Activated CD8-positive, alpha-beta memory T cell treated with anti-CD3 and anti-CD28 coated beads for 36 hours (primary cell): ENCODE data around the gene CHPF2. TPM values are rescaled to one million over a fixed set of nuclear protein-coding genes. Genes with fewer than 3 reads are reported as not detected.

ENCODE experiments used
- CTCF ChIA-PET: fragments of 350-600 bp; sonication (Branson Sonifier 250); formaldehyde crosslinking; loops from one replicate; lab custom pipeline; 2021; ENCODE audit warnings: antibody characterized with exemption; lab: Charles Lee
- POLR2A ChIA-PET: fragments of 350-600 bp; sonication (Branson Sonifier 250); formaldehyde crosslinking; loops from one replicate; lab custom pipeline; 2021; ENCODE audit warnings: antibody characterized with exemption; lab: Charles Lee
- total RNA-seq, 2 experiments: library from RNA; stranded (reverse); gene quantifications; one replicate each; pipeline ENCODE4 v1.2.3, GENCODE V29; 2021

The CHPF2 gene
- total RNA-seq, 2 experiments from 2014 or later = 34.4 to 35.0 TPM

- ChIA-PET POLR2A (interaction anchor here (1.9 to 2.0 kb wide), 2 partner anchors 9 to 15 kb away, joined by 7 to 9 read pairs; partner anchors contain the start of genes ABCF2 and CHPF2), CTCF (interaction anchor here (0.6 to 3.4 kb wide), 7 partner anchors 9 to 118 kb away, joined by 3 to 30 read pairs (median 4); partner anchors contain the start of genes ABCF2 and GBX1)
Measured at GRCh38 chr7:151242159-151243044, 10.1 kb downstream of the CHPF2 start.

GRCh38 chr7:151243045-151243349 lies 10.7 kb downstream of the CHPF2 start:
- ChIA-PET POLR2A (interaction anchor here (1.9 to 2.0 kb wide), 2 partner anchors 10 to 16 kb away, joined by 7 to 9 read pairs; partner anchors contain the start of genes ABCF2 and CHPF2), CTCF (interaction anchor here (0.6 to 3.4 kb wide), 6 partner anchors 14 to 119 kb away, joined by 3 to 30 read pairs (median 4); partner anchors contain the start of genes ABCF2 and GBX1)

- CTCF ChIA-PET = interaction anchor here (0.6 to 3.4 kb wide), 19 partner anchors 9 to 1503 kb away, joined by 3 to 30 read pairs (median 4); partner anchors contain the start of genes ABCF2 and GBX1
- POLR2A ChIA-PET = interaction anchor here (1.9 to 2.0 kb wide), 2 partner anchors 11 to 17 kb away, joined by 7 to 9 read pairs; partner anchors contain the start of genes ABCF2 and CHPF2
Measured at GRCh38 chr7:151243408-151244195, 11.3 kb downstream of the CHPF2 start.

GRCh38 chr7:151244196-151244840 lies 12.0 kb downstream of the CHPF2 start:
- POLR2A ChIA-PET = interaction anchor here (1.9 to 2.0 kb wide), 2 partner anchors 11 to 17 kb away, joined by 7 to 9 read pairs; partner anchors contain the start of genes ABCF2 and CHPF2

GRCh38 chr7:151244841-151245346 lies 12.6 kb downstream of the CHPF2 start:
- CTCF ChIA-PET = interaction anchor here (0.7 to 3.4 kb wide), 16 partner anchors 9 to 270 kb away, joined by 3 to 30 read pairs (median 4); partner anchors contain the start of genes ABCF2 and CHPF2
- POLR2A ChIA-PET = interaction anchor here (2.0 kb wide), 1 partner anchor 12 kb away, joined by 9 read pairs; the partner anchor contains the start of gene CHPF2

More at GRCh38 chr7:151244196-151244840, 12.0 kb downstream of the CHPF2 start:
- CTCF ChIA-PET = interaction anchor here (0.6 to 3.4 kb wide), 17 partner anchors 10 to 1504 kb away, joined by 3 to 30 read pairs (median 3); partner anchors contain the start of genes ABCF2 and CHPF2

- CTCF ChIA-PET = interaction anchor here (0.5 to 3.4 kb wide), 10 partner anchors 12 to 282 kb away, joined by 3 to 30 read pairs (median 3); partner anchors contain the start of genes ABCF2 and CHPF2
- POLR2A ChIA-PET = no interaction called here
Measured at GRCh38 chr7:151245360-151246101, 13.2 kb downstream of the CHPF2 start.

- ChIA-PET POLR2A (no interaction called here), CTCF (interaction anchor here (0.5 to 2.4 kb wide), 10 partner anchors 13 to 281 kb away, joined by 3 to 12 read pairs (median 3); partner anchors contain the start of gene CHPF2)
Measured at GRCh38 chr7:151246102-151246850, 14.0 kb downstream of the CHPF2 start.

- POLR2A ChIA-PET = no interaction called here
- CTCF ChIA-PET = interaction anchor here (1.0 to 2.4 kb wide), 7 partner anchors 9 to 123 kb away, joined by 3 to 12 read pairs (median 4); partner anchors contain the start of gene CHPF2
Measured at GRCh38 chr7:151246851-151247580, 14.7 kb downstream of the CHPF2 start.

- ChIA-PET CTCF (interaction anchor here (0.7 to 2.4 kb wide), 8 partner anchors 8 to 229 kb away, joined by 3 to 12 read pairs (median 4); partner anchors contain the start of gene CHPF2), POLR2A (no interaction called here)
Measured at GRCh38 chr7:151247611-151248345, 15.5 kb downstream of the CHPF2 start.

- CTCF ChIA-PET = interaction anchor here (0.7 kb wide), 1 partner anchor 230 kb away, joined by 3 read pairs; no protein-coding TSS in a partner anchor
- POLR2A ChIA-PET = no interaction called here
Measured at GRCh38 chr7:151248346-151249033, 16.2 kb downstream of the CHPF2 start, which contains the start of gene SMARCD3. Gene SMARCD3 (minus strand): TSS chr7:151248694. CDS start chr7:151248562, 132 bp downstream.

- POLR2A ChIA-PET = no interaction called here
Measured at GRCh38 chr7:151249034-151249731, 16.9 kb downstream of the CHPF2 start.

GRCh38 chr7:151249732-151250072 lies 17.4 kb downstream of the CHPF2 start:
- ChIA-PET CTCF (no interaction called here), POLR2A (no interaction called here)

More at GRCh38 chr7:151249034-151249731, 16.9 kb downstream of the CHPF2 start:
- CTCF ChIA-PET = no interaction called here

GRCh38 chr7:151250181-151251132 lies 18.2 kb downstream of the CHPF2 start:
- CTCF ChIA-PET = interaction anchor here (1.0 to 1.8 kb wide), 3 partner anchors 18 to 84 kb away, joined by 3 to 8 read pairs (median 6); partner anchors contain the start of gene CHPF2

More at GRCh38 chr7:151250181-151251132, 18.2 kb downstream of the CHPF2 start:
- POLR2A ChIA-PET = no interaction called here
